OCI-LY7 (cell line): ENCODE data around the gene IGF1R. TPM values are rescaled to one million over a fixed set of nuclear protein-coding genes. Genes with fewer than 3 reads are reported as not detected.

Experiments used
- BruUV-seq: library from RNA; stranded (reverse); fragments of 400-500 nt; replicated peaks from 2 replicates; lab custom pipeline; 2021; lab: Mats Ljungman, UMichigan
- CTCF ChIA-PET: fragments of 300-600 bp; sonication (Branson Sonifier 250); formaldehyde crosslinking; loops from one replicate; lab custom pipeline; 2022; ENCODE audit warnings: antibody characterized with exemption; ENCODE audit not compliant: unreplicated experiment; lab: Charles Lee
- POLR2A ChIA-PET: fragments of 300-600 bp; sonication (Branson Sonifier 250); formaldehyde crosslinking; loops from one replicate; lab custom pipeline; 2022; ENCODE audit warnings: antibody characterized with exemption; lab: Charles Lee
- DNase-seq: peaks from one replicate; pipeline ENCODE4 v3.0.0-alpha.2; 2015; ENCODE audit warnings: low spot score
- H2AFZ ChIP-seq: fragments of 200-600 bp; sonication (generic), shearing (Covaris generic); 2 replicates; pipeline ENCODE4 v1.6.1; 2014; ENCODE audit warnings: mild to moderate bottlenecking, antibody characterized with exemption, low read length, moderate library complexity
- H3K27ac ChIP-seq: fragments of 200-600 bp; sonication (generic); 2 replicates; pipeline ENCODE4 v1.5.1; 2014; ENCODE audit warnings: mixed run types, low read depth, mild to moderate bottlenecking, moderate library complexity, low read length, inconsistent platforms; ENCODE audit not compliant: poor library complexity, severe bottlenecking
- H3K36me3 ChIP-seq: fragments of 200-600 bp; sonication (generic); 2 replicates; pipeline ENCODE4 v1.6.1; 2014; ENCODE audit warnings: mild to moderate bottlenecking, antibody characterized with exemption, low read length, moderate library complexity, mixed read lengths; ENCODE audit not compliant: insufficient read depth
- H3K4me1 ChIP-seq: fragments of 200-600 bp; sonication (generic); 2 replicates; pipeline ENCODE4 v1.5.1; 2014; ENCODE audit warnings: mild to moderate bottlenecking, low read length; ENCODE audit not compliant: insufficient read depth, poor library complexity, severe bottlenecking
- H3K4me2 ChIP-seq: fragments of 200-600 bp; sonication (generic); 2 replicates; pipeline ENCODE4 v1.6.1; 2014; ENCODE audit warnings: mild to moderate bottlenecking, low read length
- H3K4me3 ChIP-seq: fragments of 200-600 bp; sonication (generic); 2 replicates; pipeline ENCODE4 v1.5.1; 2014; ENCODE audit warnings: mild to moderate bottlenecking, low read depth, low read length; ENCODE audit not compliant: poor library complexity, severe bottlenecking
- H3K79me2 ChIP-seq: fragments of 200-600 bp; sonication (generic); 2 replicates; pipeline ENCODE4 v1.6.1; 2016; ENCODE audit warnings: low read depth, mild to moderate bottlenecking, low read length, moderate library complexity, mixed read lengths; ENCODE audit not compliant: insufficient read depth
- H3K9me2 ChIP-seq: fragments of 200-600 bp; sonication (generic); 2 replicates; pipeline ENCODE4 v1.6.1; 2016; ENCODE audit warnings: mild to moderate bottlenecking, low read length, mixed read lengths; ENCODE audit not compliant: insufficient read depth
- H3K9me3 ChIP-seq: fragments of 200-600 bp; sonication (generic); 2 replicates; pipeline ENCODE4 v1.6.1; 2014; ENCODE audit warnings: mild to moderate bottlenecking, mixed run types, low read length, mixed read lengths
- H4K20me1 ChIP-seq: fragments of 200-600 bp; sonication (generic); 2 replicates; pipeline ENCODE4 v1.6.1; 2014; ENCODE audit warnings: mild to moderate bottlenecking, antibody characterized with exemption, low read length, moderate library complexity, mixed read lengths; ENCODE audit not compliant: insufficient read depth
- EZH2phosphoT487 ChIP-seq: fragments of 200-600 bp; sonication (generic); IDR thresholded peaks from 2 replicates; pipeline ENCODE4 v1.6.1; 2018; ENCODE audit warnings: low read depth, borderline replicate concordance, mild to moderate bottlenecking, mixed run types, antibody characterized with exemption, low read length, moderate library complexity, mixed read lengths
- intact Hi-C: fragments of 100-400 bp; cut with micrococcal nuclease; formaldehyde crosslinking; loops from one replicate; pipeline ENCODE4 v1.10.0; 2022; ENCODE audit not compliant: unreplicated experiment
- total RNA-seq, 2 experiments: library from RNA; depleted of rRNA in 1 of 2; stranded (reverse); fragments of >200 nt in 1 of 2; shearing (Covaris generic) in 1 of 2; gene quantifications; 2 replicates each; pipeline ENCODE4 v1.2.3, GENCODE V29; 2014 to 2022
- TF ChIP-seq, protein P1 (sequence below): fragments of 200-600 bp; sonication (generic); conservative IDR thresholded peaks from 2 replicates; pipeline ENCODE4 v1.5.1; 2014; ENCODE audit warnings: mild to moderate bottlenecking, antibody characterized with exemption, low read length, moderate library complexity, mixed read lengths

IGF1R gene
- total RNA-seq, 2 experiments from 2014 or later: 26.5 to 29.1 TPM

DNA sequence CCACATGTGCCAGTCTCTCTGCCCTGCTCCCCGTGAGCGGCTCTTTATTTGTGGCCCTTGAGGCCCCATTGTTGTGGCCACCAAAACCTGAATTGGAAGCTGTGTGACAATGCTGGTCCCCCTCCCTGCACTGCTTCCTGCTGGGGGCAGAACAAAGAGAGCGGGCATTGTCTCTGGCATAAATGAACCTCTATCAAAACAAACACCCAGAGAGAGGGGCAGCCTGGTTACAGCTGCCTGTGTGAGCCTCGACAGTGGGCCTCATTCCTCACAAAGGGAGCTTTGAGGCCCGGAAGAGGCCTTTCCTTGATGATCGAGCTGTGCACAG, 152.9 kb downstream of the IGF1R start:
- POLR2A ChIA-PET: no interaction called here
- Histone ChIP-seq H4K20me1 (no peaks in the 10 kb centered on the region; the same call in 1 of the 2 replicates), H3K4me1 (no peaks in the 10 kb centered on the region), H3K4me3 (no peak overlapping the region), H3K36me3 (no peaks in the 10 kb centered on the region), H3K79me2 (no peaks in the 10 kb centered on the region), H3K9me3 (no peaks in the 10 kb centered on the region), H3K4me2 (no peak overlapping the region), H3K9me2 (no peaks in the 10 kb centered on the region), H3K27ac (no peak overlapping the region), H2AFZ (no peak overlapping the region)
- intact Hi-C loops: no loop called here
- BruUV-seq: no TSS peak
- CTCF ChIA-PET: no interaction called here
- TF ChIP-seq EZH2phosphoT487: no peak
- TF ChIP-seq, protein P1, sequence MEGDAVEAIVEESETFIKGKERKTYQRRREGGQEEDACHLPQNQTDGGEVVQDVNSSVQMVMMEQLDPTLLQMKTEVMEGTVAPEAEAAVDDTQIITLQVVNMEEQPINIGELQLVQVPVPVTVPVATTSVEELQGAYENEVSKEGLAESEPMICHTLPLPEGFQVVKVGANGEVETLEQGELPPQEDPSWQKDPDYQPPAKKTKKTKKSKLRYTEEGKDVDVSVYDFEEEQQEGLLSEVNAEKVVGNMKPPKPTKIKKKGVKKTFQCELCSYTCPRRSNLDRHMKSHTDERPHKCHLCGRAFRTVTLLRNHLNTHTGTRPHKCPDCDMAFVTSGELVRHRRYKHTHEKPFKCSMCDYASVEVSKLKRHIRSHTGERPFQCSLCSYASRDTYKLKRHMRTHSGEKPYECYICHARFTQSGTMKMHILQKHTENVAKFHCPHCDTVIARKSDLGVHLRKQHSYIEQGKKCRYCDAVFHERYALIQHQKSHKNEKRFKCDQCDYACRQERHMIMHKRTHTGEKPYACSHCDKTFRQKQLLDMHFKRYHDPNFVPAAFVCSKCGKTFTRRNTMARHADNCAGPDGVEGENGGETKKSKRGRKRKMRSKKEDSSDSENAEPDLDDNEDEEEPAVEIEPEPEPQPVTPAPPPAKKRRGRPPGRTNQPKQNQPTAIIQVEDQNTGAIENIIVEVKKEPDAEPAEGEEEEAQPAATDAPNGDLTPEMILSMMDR: no peak
- no peak for DNase-seq

DNA sequence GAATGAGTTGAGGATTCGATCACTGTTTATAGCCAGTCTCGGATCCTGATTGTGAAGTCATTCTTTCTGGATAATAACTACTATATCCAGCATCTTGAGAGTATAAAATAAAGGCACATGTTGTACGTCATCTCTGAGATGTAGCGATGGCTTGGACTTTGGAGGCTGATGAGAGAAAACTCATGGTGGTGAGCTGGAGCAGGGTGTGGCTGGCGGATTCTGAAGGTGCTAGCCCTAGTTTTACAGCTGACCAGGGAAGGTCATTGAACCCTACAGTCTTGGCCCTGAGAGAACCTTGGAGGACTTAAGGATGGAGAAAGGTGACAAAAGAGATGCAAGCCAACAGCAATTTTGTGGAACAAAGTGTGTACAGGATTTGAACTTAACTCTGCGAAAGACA, 153.8 kb downstream of the IGF1R start:
- Histone ChIP-seq H3K9me2 (no peaks in the 10 kb centered on the region), H3K79me2 (no peaks in the 10 kb centered on the region), H3K4me3 (no peak overlapping the region), H3K4me1 (no peaks in the 10 kb centered on the region), H3K9me3 (no peaks in the 10 kb centered on the region), H3K36me3 (no peaks in the 10 kb centered on the region), H4K20me1 (no peaks in the 10 kb centered on the region; the same call in 1 of the 2 replicates), H2AFZ (no peak overlapping the region), H3K4me2 (no peak overlapping the region), H3K27ac (no peak overlapping the region)
- intact Hi-C loops: no loop called here
- ChIA-PET CTCF (no interaction called here), POLR2A (interaction anchor here (0.6 kb wide), 1 partner anchor 246 kb away, joined by 3 read pairs; no protein-coding TSS in a partner anchor)
- no peak for DNase-seq
- TF ChIP-seq EZH2phosphoT487: no peak
- TF ChIP-seq, protein P1: no peak
- no TSS peak for BruUV-seq

GRCh38 chr15:98803228-98804056, 155.1 kb downstream of the IGF1R start:
- H3K36me3 ChIP-seq: no peaks in the 10 kb centered on the region
- H3K27ac ChIP-seq: no peak overlapping the region
- H3K4me2 ChIP-seq: no peak overlapping the region
- no TSS peak for BruUV-seq
- no peaks in the 10 kb centered on the region for H3K4me1 ChIP-seq
- intact Hi-C loops: no loop called here
- no peaks in the 10 kb centered on the region for H3K79me2 ChIP-seq
- ChIA-PET POLR2A (no interaction called here), CTCF (no interaction called here)
- no peak for TF ChIP-seq EZH2phosphoT487
- TF ChIP-seq, protein P1: no peak
- DNase-seq: no peak
- no peaks in the 10 kb centered on the region for H3K9me3 ChIP-seq
- no peak overlapping the region for H2AFZ ChIP-seq
- no peak overlapping the region for H3K4me3 ChIP-seq
- H4K20me1 ChIP-seq: no peaks in the 10 kb centered on the region; the same call in 1 of the 2 replicates
- H3K9me2 ChIP-seq: no peaks in the 10 kb centered on the region
